Measurements from ENCODE around the gene RBM4B.

RBM4B gene

GRCh38 chr11:66685276-66686099 lies 7.8 kb upstream of the RBM4B start:
- Histone ChIP-seq H3K9me3 (ENCODE audit: control insufficient read depth, insufficient read depth, low read depth, low read length) (no peaks in the 10 kb centered on the region), H3K4me1 (ENCODE audit: control insufficient read depth, insufficient read depth, low read length) (peaks cover 4% of the 10 kb centered on the region; the same call in 1 of the 2 replicates), H3K36me3 (ENCODE audit: control insufficient read depth, insufficient read depth, low read length) (peaks cover 49% of the 10 kb centered on the region), H3K27me3 (ENCODE audit: control insufficient read depth, insufficient read depth, low read length) (no peaks in the 10 kb centered on the region), H3K4me3 (ENCODE audit: low read depth, low read length) (no peak overlapping the region), H3K27ac (ENCODE audit: low read depth, low read length) (no peak overlapping the region), H3K9ac (ENCODE audit: low read length) (no peak overlapping the region)

- Histone ChIP-seq H3K4me1 (ENCODE audit: control insufficient read depth, insufficient read depth, low read length) (peaks cover 4% of the 10 kb centered on the region; the same call in 1 of the 2 replicates), H3K9ac (ENCODE audit: low read length) (no peak overlapping the region), H3K9me3 (ENCODE audit: control insufficient read depth, insufficient read depth, low read depth, low read length) (no peaks in the 10 kb centered on the region), H3K27me3 (ENCODE audit: control insufficient read depth, insufficient read depth, low read length) (no peaks in the 10 kb centered on the region), H3K27ac (ENCODE audit: low read depth, low read length) (no peak overlapping the region), H3K4me3 (ENCODE audit: low read depth, low read length) (no peak overlapping the region), H3K36me3 (ENCODE audit: control insufficient read depth, insufficient read depth, low read length) (peaks cover 41% of the 10 kb centered on the region)
These were observed 6.9 kb upstream of the RBM4B start for GRCh38 chr11:66684635-66685034.

- Histone ChIP-seq H3K4me3 (ENCODE audit: low read depth, low read length) (no peak overlapping the region), H3K9ac (ENCODE audit: low read length) (no peak overlapping the region), H3K36me3 (ENCODE audit: control insufficient read depth, insufficient read depth, low read length) (peaks cover 35% of the 10 kb centered on the region), H3K4me1 (ENCODE audit: control insufficient read depth, insufficient read depth, low read length) (peaks cover 4% of the 10 kb centered on the region; the same call in 1 of the 2 replicates), H3K27ac (ENCODE audit: low read depth, low read length) (no peak overlapping the region), H3K9me3 (ENCODE audit: control insufficient read depth, insufficient read depth, low read depth, low read length) (no peaks in the 10 kb centered on the region), H3K27me3 (ENCODE audit: control insufficient read depth, insufficient read depth, low read length) (no peaks in the 10 kb centered on the region)
These were observed 6.2 kb upstream of the RBM4B start for GRCh38 chr11:66683877-66684276.

- H3K27me3 ChIP-seq (ENCODE audit: control insufficient read depth, insufficient read depth, low read length) = no peaks in the 10 kb centered on the region
- peaks cover 13% of the 10 kb centered on the region for H3K4me1 ChIP-seq (ENCODE audit: control insufficient read depth, insufficient read depth, low read length)
- H3K9me3 ChIP-seq (ENCODE audit: control insufficient read depth, insufficient read depth, low read depth, low read length) = no peaks in the 10 kb centered on the region
- H3K36me3 ChIP-seq (ENCODE audit: control insufficient read depth, insufficient read depth, low read length) = peaks cover 14% of the 10 kb centered on the region
- H3K27ac ChIP-seq (ENCODE audit: low read depth, low read length) = no peak overlapping the region
- no peak overlapping the region for H3K9ac ChIP-seq (ENCODE audit: low read length)
- H3K4me3 ChIP-seq (ENCODE audit: low read depth, low read length) = no peak overlapping the region
These were observed 3.4 kb upstream of the RBM4B start for GRCh38 chr11:66680966-66681645.

- H3K27ac ChIP-seq (ENCODE audit: low read depth, low read length) = peak overlapping the region; percentile 69
These were observed 622 bp downstream of the RBM4B start for GRCh38 chr11:66676931-66677598.

GRCh38 chr11:66676282-66676919 lies 1.3 kb downstream of the RBM4B start:
- H3K36me3 ChIP-seq (ENCODE audit: control insufficient read depth, insufficient read depth, low read length) = peaks cover 17% of the 10 kb centered on the region
- no peaks in the 10 kb centered on the region for H3K27me3 ChIP-seq (ENCODE audit: control insufficient read depth, insufficient read depth, low read length)
- H3K4me3 ChIP-seq (ENCODE audit: low read depth, low read length) = peak overlapping the region; percentile 75
- H3K9ac ChIP-seq (ENCODE audit: low read length) = no peak overlapping the region
- H3K4me1 ChIP-seq (ENCODE audit: control insufficient read depth, insufficient read depth, low read length) = peaks cover 19% of the 10 kb centered on the region
- H3K27ac ChIP-seq (ENCODE audit: low read depth, low read length) = no peak overlapping the region
- H3K9me3 ChIP-seq (ENCODE audit: control insufficient read depth, insufficient read depth, low read depth, low read length) = no peaks in the 10 kb centered on the region

More at GRCh38 chr11:66676931-66677598, 622 bp downstream of the RBM4B start:
- peaks cover 17% of the 10 kb centered on the region for H3K36me3 ChIP-seq (ENCODE audit: control insufficient read depth, insufficient read depth, low read length)
- no peaks in the 10 kb centered on the region for H3K27me3 ChIP-seq (ENCODE audit: control insufficient read depth, insufficient read depth, low read length)
- H3K9ac ChIP-seq (ENCODE audit: low read length) = peak overlapping the region; percentile 79
- H3K4me1 ChIP-seq (ENCODE audit: control insufficient read depth, insufficient read depth, low read length) = peaks cover 19% of the 10 kb centered on the region
- no peaks in the 10 kb centered on the region for H3K9me3 ChIP-seq (ENCODE audit: control insufficient read depth, insufficient read depth, low read depth, low read length)
- H3K4me3 ChIP-seq (ENCODE audit: low read depth, low read length) = peak overlapping the region; percentile 75

GRCh38 chr11:66674964-66675602 lies 2.6 kb downstream of the RBM4B start:
- Histone ChIP-seq H3K4me3 (ENCODE audit: low read depth, low read length) (peak overlapping the region; percentile 8), H3K27ac (ENCODE audit: low read depth, low read length) (no peak overlapping the region), H3K36me3 (ENCODE audit: control insufficient read depth, insufficient read depth, low read length) (peaks cover 21% of the 10 kb centered on the region), H3K27me3 (ENCODE audit: control insufficient read depth, insufficient read depth, low read length) (no peaks in the 10 kb centered on the region), H3K9me3 (ENCODE audit: control insufficient read depth, insufficient read depth, low read depth, low read length) (no peaks in the 10 kb centered on the region), H3K9ac (ENCODE audit: low read length) (no peak overlapping the region), H3K4me1 (ENCODE audit: control insufficient read depth, insufficient read depth, low read length) (peaks cover 19% of the 10 kb centered on the region)

- Histone ChIP-seq H3K4me1 (ENCODE audit: control insufficient read depth, insufficient read depth, low read length) (peaks cover 7% of the 10 kb centered on the region; the same call in 1 of the 2 replicates), H3K9me3 (ENCODE audit: control insufficient read depth, insufficient read depth, low read depth, low read length) (no peaks in the 10 kb centered on the region), H3K27ac (ENCODE audit: low read depth, low read length) (no peak overlapping the region), H3K9ac (ENCODE audit: low read length) (no peak overlapping the region), H3K4me3 (ENCODE audit: low read depth, low read length) (no peak overlapping the region), H3K36me3 (ENCODE audit: control insufficient read depth, insufficient read depth, low read length) (peaks cover 51% of the 10 kb centered on the region), H3K27me3 (ENCODE audit: control insufficient read depth, insufficient read depth, low read length) (no peaks in the 10 kb centered on the region)
These were observed 6.9 kb downstream of the RBM4B start for GRCh38 chr11:66670816-66671215.

- H3K27me3 ChIP-seq (ENCODE audit: control insufficient read depth, insufficient read depth, low read length) = no peaks in the 10 kb centered on the region
- no peaks in the 10 kb centered on the region for H3K4me1 ChIP-seq (ENCODE audit: control insufficient read depth, insufficient read depth, low read length)
- H3K4me3 ChIP-seq (ENCODE audit: low read depth, low read length) = no peak overlapping the region
- H3K9ac ChIP-seq (ENCODE audit: low read length) = no peak overlapping the region
- H3K36me3 ChIP-seq (ENCODE audit: control insufficient read depth, insufficient read depth, low read length) = peaks cover 77% of the 10 kb centered on the region
- H3K27ac ChIP-seq (ENCODE audit: low read depth, low read length) = no peak overlapping the region
- no peaks in the 10 kb centered on the region for H3K9me3 ChIP-seq (ENCODE audit: control insufficient read depth, insufficient read depth, low read depth, low read length)
These were observed 12.3 kb downstream of the RBM4B start for GRCh38 chr11:66665369-66665768.

- Histone ChIP-seq H3K4me1 (ENCODE audit: control insufficient read depth, insufficient read depth, low read length) (no peaks in the 10 kb centered on the region), H3K9me3 (ENCODE audit: control insufficient read depth, insufficient read depth, low read depth, low read length) (no peaks in the 10 kb centered on the region), H3K27me3 (ENCODE audit: control insufficient read depth, insufficient read depth, low read length) (no peaks in the 10 kb centered on the region), H3K36me3 (ENCODE audit: control insufficient read depth, insufficient read depth, low read length) (peaks cover 80% of the 10 kb centered on the region), H3K4me3 (ENCODE audit: low read depth, low read length) (no peak overlapping the region), H3K27ac (ENCODE audit: low read depth, low read length) (no peak overlapping the region; the same call in 1 of the 2 replicates), H3K9ac (ENCODE audit: low read length) (no peak overlapping the region)
These were observed 13.9 kb downstream of the RBM4B start for GRCh38 chr11:66663741-66664296.
